Left lung (tissue), 14 donors: ENCODE data around the gene SLC24A2. TPM values are rescaled to one million over a fixed set of nuclear protein-coding genes. Genes with fewer than 3 reads are reported as not detected.
A peak's percentile ranks its signal among the peaks of the same experiment; 100 is the strongest.
"Not testable (repeated sequence)": the region's sequence is repeated elsewhere in the genome, so short reads cannot be mapped to it uniquely, and the experiment has no call there.

ENCODE experiments used
- ATAC-seq: fragments of 200-7000 bp; cut with Tn5 transposase; one replicate; pipeline ENCODE4 v1.9.1; 2020; ENCODE audit warnings: moderate library complexity
- DNase-seq, 4 donors: peaks; one replicate each; pipeline ENCODE4 v3.0.0-alpha.2; 2013 to 2020
- H3K27ac ChIP-seq, 2 donors: fragments of 200-600 bp; sonication (generic) in 1 of 2; one replicate each; pipeline versions ENCODE4 v1.5.0 to v1.8.0; 2020 to 2021
- H3K27me3 ChIP-seq, 2 donors: fragments of 200-600 bp; sonication (generic) in 1 of 2; one replicate each; pipeline versions ENCODE4 v1.5.0 to v1.8.0; 2020 to 2021
- H3K36me3 ChIP-seq, 2 donors: fragments of 200-600 bp; sonication (generic) in 1 of 2; one replicate each; pipeline versions ENCODE4 v1.5.0 to v1.8.0; 2020 to 2021
- H3K4me1 ChIP-seq, 2 donors: fragments of 200-600 bp; one replicate each; pipeline ENCODE4 v1.8.0; 2021
- H3K4me3 ChIP-seq, 2 donors: fragments of 200-600 bp; sonication (generic) in 1 of 2; one replicate each; pipeline versions ENCODE4 v1.5.0 to v1.8.0; 2020 to 2021; ENCODE audit warnings: mild to moderate bottlenecking in 1 of 2
- H3K9me3 ChIP-seq, 2 donors: fragments of 200-600 bp; sonication (generic) in 1 of 2; one replicate each; pipeline versions ENCODE4 v1.5.0 to v1.8.0; 2020 to 2021
- intact Hi-C, 2 donors: fragments of 100-400 bp; cut with DNase I; formaldehyde crosslinking; loops; one replicate each; pipeline versions ENCODE4 v1.11.2 to v1.14.2; 2022
- long read RNA-seq, 12 donors: library from polyadenylated mRNA in 2 of 12; unstranded in 2 of 12; transcript quantifications; one replicate each; pipeline ENCODE4 v2.0.0 and lab custom pipeline, GENCODE V29; 2019 to 2026
- polyA plus RNA-seq, 6 donors: library from polyadenylated mRNA; unstranded; fragments of 120-200 nt; gene quantifications; one replicate each; pipeline ENCODE4 v1.2.1, GENCODE V29; 2013; ENCODE audit not compliant: insufficient read length in 6 of 6
- total RNA-seq, 2 donors: library from RNA; stranded (reverse); fragmentation: NEBNext Ultra II Directional; extraction: Animal tissue kit (Norgen Biotek cat#: 25700); gene quantifications; one replicate each; pipeline ENCODE4 v1.2.1, GENCODE V29; 2021
- TF ChIP-seq, protein P1 (sequence below), 2 donors: fragments of 200-600 bp; sonication (generic) in 1 of 2; IDR thresholded peaks; one replicate each; pipeline versions ENCODE4 v1.5.0 to v1.8.0; 2021; ENCODE audit warnings: antibody characterized with exemption in 2 of 2
- donor health status: DM: no; HTN: yes; CAD: no.
- donor health status: DM: no; HTN: no; CAD: no.

Gene SLC24A2
- total RNA-seq (under 1 TPM in 1 of 2 donors, not detected in 1; 0.23 TPM), polyA plus RNA-seq (under 1 TPM; 0.31 to 0.53 (median 0.38) TPM)
- long read RNA-seq, donor 1: 0 reads
- long read RNA-seq, donor 2: 0 reads
- long read RNA-seq, donor 3: 0 reads
- long read RNA-seq, donor 4: 0 reads
- long read RNA-seq, donor 5: 0 reads
- long read RNA-seq, donor 6: 0 reads
- long read RNA-seq, donor 7: 0 reads
- long read RNA-seq, donor 8: 0 reads
- long read RNA-seq, donor 9: 0 reads
- long read RNA-seq, donor 10: 0 reads
- long read RNA-seq, donor 11, partial matches to known transcripts: 0 of 1 reads
- long read RNA-seq, donor 11, other reads (novel, unspliced or antisense): 0 of 1 reads
- long read RNA-seq, donor 12: 0 reads

DNA sequence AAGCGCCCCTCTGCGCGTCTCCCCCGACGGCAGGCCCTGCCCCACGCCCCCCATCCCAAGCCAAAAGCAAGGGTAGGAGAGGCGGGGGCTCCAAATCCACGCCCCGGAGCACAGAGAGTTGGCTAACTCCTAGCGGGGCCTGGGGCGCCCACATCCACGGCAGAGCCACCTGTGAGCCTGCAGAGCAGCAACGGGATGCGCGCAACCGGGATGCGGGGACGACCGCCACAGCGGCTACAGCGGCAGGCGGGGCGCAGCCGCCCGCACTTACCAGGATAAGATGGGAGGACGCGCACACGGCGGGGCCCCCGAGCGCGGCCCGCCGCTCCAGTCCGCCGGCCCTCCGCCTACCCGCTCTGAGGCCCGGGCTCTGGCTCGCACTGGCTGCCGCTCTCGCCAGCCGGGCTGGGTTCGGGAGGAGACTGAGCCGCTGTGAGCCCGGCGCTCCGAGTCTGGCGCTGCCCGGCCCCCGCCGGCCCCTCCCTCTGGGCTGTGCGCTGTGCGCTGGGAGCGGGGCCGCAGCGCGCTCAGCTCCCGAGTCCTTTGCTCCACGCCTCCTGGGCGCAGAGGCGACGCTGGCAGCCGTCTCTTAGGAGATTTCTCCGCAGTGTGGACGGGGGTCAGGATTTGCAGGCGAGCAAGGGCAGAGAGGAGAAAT lies at the start of gene SLC24A2:
SLC24A2 (minus strand) TSS at position 424 of the 658 bp plus-strand sequence.
- Histone ChIP-seq H3K27ac (no peak within 1 kb of the TSS), H3K9me3 (no peaks in the 10 kb centered on the region), H3K4me1 (peaks cover 0 to 6% of the 10 kb centered on the region in 2 donors), H3K36me3 (no peaks in the 10 kb centered on the region), H3K4me3 (no peak within 1 kb of the TSS), H3K27me3 (peaks cover 22 to 45% of the 10 kb centered on the region in 2 donors)
- no peak for ATAC-seq
- intact Hi-C loops: no loop called here
- TF ChIP-seq, protein P1, sequence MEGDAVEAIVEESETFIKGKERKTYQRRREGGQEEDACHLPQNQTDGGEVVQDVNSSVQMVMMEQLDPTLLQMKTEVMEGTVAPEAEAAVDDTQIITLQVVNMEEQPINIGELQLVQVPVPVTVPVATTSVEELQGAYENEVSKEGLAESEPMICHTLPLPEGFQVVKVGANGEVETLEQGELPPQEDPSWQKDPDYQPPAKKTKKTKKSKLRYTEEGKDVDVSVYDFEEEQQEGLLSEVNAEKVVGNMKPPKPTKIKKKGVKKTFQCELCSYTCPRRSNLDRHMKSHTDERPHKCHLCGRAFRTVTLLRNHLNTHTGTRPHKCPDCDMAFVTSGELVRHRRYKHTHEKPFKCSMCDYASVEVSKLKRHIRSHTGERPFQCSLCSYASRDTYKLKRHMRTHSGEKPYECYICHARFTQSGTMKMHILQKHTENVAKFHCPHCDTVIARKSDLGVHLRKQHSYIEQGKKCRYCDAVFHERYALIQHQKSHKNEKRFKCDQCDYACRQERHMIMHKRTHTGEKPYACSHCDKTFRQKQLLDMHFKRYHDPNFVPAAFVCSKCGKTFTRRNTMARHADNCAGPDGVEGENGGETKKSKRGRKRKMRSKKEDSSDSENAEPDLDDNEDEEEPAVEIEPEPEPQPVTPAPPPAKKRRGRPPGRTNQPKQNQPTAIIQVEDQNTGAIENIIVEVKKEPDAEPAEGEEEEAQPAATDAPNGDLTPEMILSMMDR (IDR thresholded peaks at IDR 0.05): no peak
- DNase-seq: peak in 1 of 4 donors; percentile 67

DNA sequence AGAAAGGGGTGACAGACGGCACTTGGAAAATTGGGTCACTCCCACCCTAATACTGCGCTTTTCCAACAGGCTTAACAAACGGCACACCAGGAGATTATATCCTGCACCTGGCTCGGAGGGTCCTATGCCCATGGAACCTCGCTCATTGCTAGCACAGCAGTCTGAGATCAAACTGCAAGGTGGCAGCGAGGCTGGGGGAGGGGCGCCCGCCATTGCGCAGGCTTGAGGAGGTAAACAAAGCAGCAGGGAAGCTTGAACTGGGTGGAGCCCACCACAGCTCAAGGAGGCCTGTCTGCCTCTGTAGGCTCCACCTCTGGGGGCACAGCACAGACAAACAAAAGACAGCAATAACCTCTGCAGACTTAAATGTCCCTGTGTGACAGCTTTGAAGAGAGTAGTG lies 44.5 kb upstream of the SLC24A2 start:
- H3K27ac ChIP-seq, H3K27me3 ChIP-seq, intact Hi-C loops, H3K4me1 ChIP-seq, H3K4me3 ChIP-seq, H3K36me3 ChIP-seq, ATAC-seq, H3K9me3 ChIP-seq: not testable (repeated sequence)
- DNase-seq: peak in 1 of 4 donors; percentile 38

DNA sequence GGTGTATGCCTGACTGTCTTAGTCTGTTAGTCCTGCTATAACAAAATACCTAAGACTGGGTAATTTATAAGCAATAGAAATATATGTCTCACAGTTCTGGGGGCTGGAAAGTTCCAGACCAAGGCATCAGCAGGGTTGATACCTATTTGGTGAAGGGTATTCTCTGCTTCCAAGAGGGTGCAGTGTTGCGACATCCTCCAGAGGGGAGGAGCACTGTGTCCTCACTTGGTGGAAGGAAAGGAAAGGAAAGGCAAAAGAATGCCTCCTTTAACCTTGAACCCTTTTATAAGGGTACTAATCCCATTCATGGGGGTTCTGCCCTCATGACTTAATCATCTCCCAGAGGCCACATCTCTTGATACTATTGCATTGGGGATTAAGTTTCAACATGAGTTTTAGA lies 42.0 kb upstream of the SLC24A2 start:
- intact Hi-C loops: no loop called here
- ATAC-seq (no peak), DNase-seq (no peak)
- Histone ChIP-seq H3K27me3 (no peaks in the 10 kb centered on the region), H3K4me3 (no peak overlapping the region), H3K9me3 (peaks cover 0 to 7% of the 10 kb centered on the region in 2 donors), H3K27ac (no peak overlapping the region), H3K36me3 (no peaks in the 10 kb centered on the region), H3K4me1 (no peaks in the 10 kb centered on the region)
- TF ChIP-seq, protein P1 (IDR thresholded peaks at IDR 0.05): no peak

DNA sequence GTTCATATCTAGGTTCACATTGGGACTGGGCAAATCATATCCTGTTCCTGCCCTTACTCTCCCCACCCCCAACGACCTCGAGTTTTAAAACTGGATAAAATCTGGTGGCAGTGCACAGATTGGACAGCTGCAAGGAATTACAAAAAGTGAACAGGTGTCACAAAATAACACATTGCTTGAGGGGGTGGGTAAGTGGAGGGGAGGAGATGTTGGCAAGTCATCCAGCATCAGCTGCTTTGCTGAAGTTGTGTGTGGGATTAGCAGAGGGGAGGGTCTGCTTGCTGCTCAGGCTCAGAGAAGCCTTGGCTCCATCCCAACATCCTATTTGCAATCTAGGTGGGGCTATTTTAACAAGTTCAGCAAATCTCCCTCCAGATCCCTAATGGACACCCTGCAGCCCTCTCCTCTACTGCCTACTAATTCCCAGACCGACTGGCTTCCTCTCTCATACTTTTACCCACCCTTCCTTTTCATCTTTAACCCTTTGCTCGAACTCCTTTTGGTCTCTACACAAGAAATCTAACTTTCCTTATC lies 39.8 kb upstream of the SLC24A2 start:
- Histone ChIP-seq H3K36me3 (no peaks in the 10 kb centered on the region), H3K27me3 (no peaks in the 10 kb centered on the region), H3K4me1 (no peaks in the 10 kb centered on the region), H3K27ac (no peak overlapping the region), H3K9me3 (peaks cover 0 to 7% of the 10 kb centered on the region in 2 donors), H3K4me3 (no peak overlapping the region)
- ATAC-seq (no peak), DNase-seq (no peak)
- intact Hi-C loops: no loop called here
- TF ChIP-seq, protein P1 (IDR thresholded peaks at IDR 0.05): no peak

DNA sequence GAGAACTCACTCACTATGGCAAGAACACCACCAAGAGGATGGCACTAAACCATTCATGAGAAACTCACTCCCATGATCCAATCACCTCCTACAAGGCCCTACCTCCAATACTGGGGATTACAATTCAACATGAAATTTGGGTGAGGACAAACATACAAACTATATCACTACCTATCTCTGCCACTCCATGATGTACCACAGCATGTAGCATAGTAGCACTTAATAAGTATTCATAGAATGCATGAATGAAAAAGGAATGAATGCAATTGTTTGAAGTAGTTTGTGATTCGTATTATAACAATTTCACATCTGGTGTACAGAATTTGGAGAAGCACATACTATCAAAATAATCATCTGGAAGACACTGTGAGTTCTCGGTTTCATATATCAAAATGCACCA lies 27.9 kb upstream of the SLC24A2 start:
- TF ChIP-seq, protein P1 (IDR thresholded peaks at IDR 0.05): no peak
- H3K9me3 ChIP-seq: peaks cover 0 to 33% of the 10 kb centered on the region in 2 donors
- H3K27me3 ChIP-seq: no peaks in the 10 kb centered on the region
- DNase-seq (no peak), ATAC-seq (no peak)
- no peaks in the 10 kb centered on the region for H3K36me3 ChIP-seq
- no peak overlapping the region for H3K27ac ChIP-seq
- intact Hi-C loops: no loop called here
- no peaks in the 10 kb centered on the region for H3K4me1 ChIP-seq
- no peak overlapping the region for H3K4me3 ChIP-seq
